Body of pancreas (tissue), 4 donors: Measurements from ENCODE around the gene ROCK2. TPM values are rescaled to one million over a fixed set of nuclear protein-coding genes. Genes with fewer than 3 reads are reported as not detected.

Experiments used
- ATAC-seq: fragments of 150-250 bp; one replicate; pipeline ENCODE4 v1.9.1; 2016
- DNase-seq, 4 donors: peaks; one replicate each; pipeline ENCODE4 v3.0.0-alpha.2; 2019
- H3K27ac ChIP-seq, 4 donors: fragments of 200-600 bp; sonication (generic); 1 replicate in 3 of 4; 2 replicates in 1 of 4; pipeline versions ENCODE4 v1.5.1 to v1.6.1; 2016 to 2019; ENCODE audit warnings: mild to moderate bottlenecking in 1 of 4, mixed read lengths in 1 of 4, moderate library complexity in 1 of 4
- H3K27me3 ChIP-seq, 2 donors: fragments of 200-600 bp; sonication (generic); one replicate each; pipeline ENCODE4 v1.6.0; 2016; ENCODE audit warnings: mild to moderate bottlenecking in 1 of 2
- H3K36me3 ChIP-seq, 2 donors: fragments of 200-600 bp; sonication (generic); replicated peaks in 1 of 2; 2 replicates each; pipeline ENCODE4 v1.5.1; 2016; ENCODE audit warnings: low read depth in 2 of 2; ENCODE audit not compliant: insufficient read depth in 1 of 2
- H3K4me1 ChIP-seq: fragments of 200-600 bp; sonication (generic); one replicate; pipeline ENCODE4 v1.6.0; 2016
- H3K4me3 ChIP-seq, 2 donors: fragments of 200-600 bp; sonication (generic); 1 replicate in 1 of 2; 2 replicates in 1 of 2; pipeline ENCODE4 v1.5.1; 2016 to 2019
- H3K9me3 ChIP-seq, 3 donors: fragments of 200-600 bp; sonication (generic); 1 replicate in 2 of 3; 2 replicates in 1 of 3; pipeline ENCODE4 v1.5.1; 2016
- CTCF ChIP-seq, 7 experiments: fragments of 450-650 bp in 4 of 7; fragments of 200-600 bp in 3 of 7; sonication (generic) in 3 of 7; IDR thresholded peaks; one replicate each; pipeline ENCODE4 v1.5.1; 2016 to 2019; ENCODE audit warnings: antibody characterized with exemption in 7 of 7
- POLR2A ChIP-seq, 3 donors: fragments of 450-650 bp; IDR thresholded peaks; one replicate each; pipeline ENCODE4 v1.6.1; 2016; ENCODE audit warnings: antibody characterized with exemption in 3 of 3, mild to moderate bottlenecking in 2 of 3
- WGBS, 2 donors: methylation state at CpG; one replicate each; pipeline ENCODE4 v1.1.5; 2017; 5-methylcytosine and 5-hydroxymethylcytosine counted together
- intact Hi-C: fragments of 100-400 bp; cut with DNase I; formaldehyde crosslinking; loops from one replicate; pipeline ENCODE4 v1.15.1; 2023
- total RNA-seq, 2 donors: library from RNA; depleted of rRNA; stranded (reverse); fragments of >200 nt; gene quantifications; one replicate each; pipeline ENCODE4 v1.1.0, GENCODE V29; 2016

Gene ROCK2
- total RNA-seq, 2 donors from 2014 or later, result 24.4 to 32.3 TPM

DNA sequence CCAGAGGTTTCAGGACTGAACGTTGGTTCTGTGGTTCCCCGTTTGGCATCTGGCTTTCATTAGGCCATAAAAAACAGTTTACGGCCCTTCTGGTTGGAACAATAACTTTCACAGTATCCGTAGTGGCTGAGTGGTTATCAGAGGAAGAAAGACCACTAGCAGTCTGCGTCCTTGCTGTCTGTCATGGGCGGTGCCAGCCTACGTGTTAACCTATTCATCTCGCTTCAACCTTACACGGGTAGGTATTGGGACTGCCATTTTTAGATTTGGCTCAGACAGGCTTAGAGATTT, 42.6 kb upstream of the ROCK2 start:
- Histone ChIP-seq H3K27me3 (no peaks in the 10 kb centered on the region), H3K4me1 (peaks cover 43% of the 10 kb centered on the region), H3K4me3 (no peak overlapping the region), H3K36me3 (no peaks in the 10 kb centered on the region), H3K27ac (no peak overlapping the region), H3K9me3 (no peaks in the 10 kb centered on the region)
- ATAC-seq, result no peak
- intact Hi-C loops, result no loop called here
- 79 to 82% methylated on average over 9 of the region's 9 CpGs for WGBS, 2 donors
- no peak for DNase-seq
- TF ChIP-seq POLR2A (IDR thresholded peaks at IDR 0.05) (no peak), CTCF (IDR thresholded peaks at IDR 0.05) (no peak)

DNA sequence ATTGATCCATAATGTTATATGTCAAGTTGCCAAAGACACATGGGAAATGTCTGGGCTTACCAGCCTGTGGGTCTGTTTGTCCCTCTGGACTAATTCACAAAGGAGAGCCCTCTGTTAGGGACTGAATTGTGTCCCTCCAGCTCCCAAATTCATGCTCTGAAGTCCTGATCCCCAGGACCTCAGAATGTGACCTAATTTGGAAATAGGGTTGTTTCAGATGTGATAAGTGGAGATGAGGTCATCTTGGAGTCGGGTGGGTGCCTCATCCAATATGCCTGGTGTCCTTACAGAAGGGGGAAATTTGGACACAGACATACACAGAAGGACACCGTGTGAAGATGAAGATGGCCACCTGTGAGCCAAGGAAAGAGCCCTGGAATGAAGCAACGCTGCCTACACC, 41.4 kb upstream of the ROCK2 start:
- TF ChIP-seq CTCF (IDR thresholded peaks at IDR 0.05) (no peak), POLR2A (IDR thresholded peaks at IDR 0.05) (no peak)
- Histone ChIP-seq H3K9me3 (no peaks in the 10 kb centered on the region), H3K4me1 (peaks cover 35% of the 10 kb centered on the region), H3K4me3 (no peak overlapping the region), H3K27ac (peak overlapping the region in 2 of 4 donors; percentile 9 to 12), H3K27me3 (no peaks in the 10 kb centered on the region), H3K36me3 (no peaks in the 10 kb centered on the region)
- DNase-seq (no peak), ATAC-seq (no peak)
- WGBS, 2 donors, result 67 to 72% methylated on average over 3 of the region's 3 CpGs
- intact Hi-C loops, result no loop called here

- ATAC-seq, result no peak
- intact Hi-C loops, result no loop called here
- Histone ChIP-seq H3K36me3 (no peaks in the 10 kb centered on the region), H3K27ac (peak overlapping the region in 1 of 4 donors; percentile 9), H3K4me3 (no peak overlapping the region), H3K27me3 (no peaks in the 10 kb centered on the region), H3K4me1 (peaks cover 32% of the 10 kb centered on the region), H3K9me3 (no peaks in the 10 kb centered on the region)
- no peak for DNase-seq
- TF ChIP-seq CTCF (IDR thresholded peaks at IDR 0.05), result no peak
- no peak for TF ChIP-seq POLR2A (IDR thresholded peaks at IDR 0.05)
- 60 to 61% methylated on average over 2 of the region's 2 CpGs for WGBS, 2 donors
Measured at GRCh38 chr2:11385216-11385615, 40.8 kb upstream of the ROCK2 start.

DNA sequence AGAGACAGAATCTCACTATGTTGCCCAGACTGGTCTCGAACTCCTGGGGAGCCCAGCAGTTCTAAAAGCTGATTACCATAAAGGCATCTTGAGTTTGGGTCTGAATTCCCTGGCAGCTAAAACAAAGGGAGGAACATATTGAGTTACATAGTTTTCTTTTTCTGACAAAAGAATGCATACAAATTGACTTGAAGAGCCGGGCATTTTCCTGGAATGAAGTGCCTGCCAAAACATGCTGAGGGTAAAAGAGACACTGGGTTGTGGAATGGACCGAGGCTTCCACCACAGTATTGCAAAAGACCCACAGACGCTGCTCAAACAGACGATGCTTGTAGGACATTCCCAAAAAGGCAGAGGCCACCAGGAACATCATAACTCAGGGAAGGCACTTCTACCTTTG, 35.1 kb upstream of the ROCK2 start:
- no peak for DNase-seq
- no peak for TF ChIP-seq CTCF (IDR thresholded peaks at IDR 0.05)
- TF ChIP-seq POLR2A (IDR thresholded peaks at IDR 0.05), result no peak
- Histone ChIP-seq H3K36me3 (no peaks in the 10 kb centered on the region), H3K27ac (peak overlapping the region in 1 of 4 donors; percentile 55), H3K27me3 (no peaks in the 10 kb centered on the region), H3K9me3 (no peaks in the 10 kb centered on the region), H3K4me3 (no peak overlapping the region), H3K4me1 (peaks cover 15% of the 10 kb centered on the region)
- ATAC-seq, result no peak
- intact Hi-C loops, result no loop called here
- 69 to 70% methylated on average over 5 of the region's 5 CpGs for WGBS, 2 donors

DNA sequence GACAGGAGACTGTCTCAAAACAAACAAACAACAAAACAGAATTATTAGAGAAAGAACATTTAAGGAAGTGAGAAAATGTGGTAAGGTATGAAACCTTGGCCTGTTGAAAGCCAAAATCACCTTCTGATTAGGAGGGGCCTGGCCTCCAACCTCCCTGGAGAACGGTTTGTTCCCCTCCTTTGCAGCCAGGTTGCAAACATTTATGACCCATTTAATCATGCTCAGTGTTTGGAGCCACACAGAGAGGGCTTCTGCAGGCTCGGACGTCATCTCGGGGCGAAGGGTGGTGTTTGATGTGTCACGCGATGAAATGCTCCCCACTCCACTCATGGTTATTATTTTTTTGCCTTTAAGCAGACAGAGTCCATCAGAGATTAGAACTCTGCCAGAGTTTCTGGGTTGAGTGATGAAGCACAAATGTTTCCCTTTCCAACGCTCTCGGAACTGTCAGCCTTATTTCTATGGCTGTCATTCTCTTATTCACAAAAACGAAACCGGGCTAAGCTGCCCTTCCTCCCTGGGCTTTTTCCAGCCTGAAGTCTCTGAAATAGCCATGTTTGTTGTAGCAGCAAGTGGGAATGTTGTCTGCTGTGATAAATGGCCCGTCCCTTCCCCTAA, 33.6 kb upstream of the ROCK2 start:
- Histone ChIP-seq H3K36me3 (no peaks in the 10 kb centered on the region), H3K4me1 (peaks cover 23% of the 10 kb centered on the region), H3K27ac (peak overlapping the region; percentile 55 to 78 (median 66)), H3K9me3 (no peaks in the 10 kb centered on the region), H3K27me3 (no peaks in the 10 kb centered on the region), H3K4me3 (no peak overlapping the region)
- TF ChIP-seq CTCF (IDR thresholded peaks at IDR 0.05), result no peak
- no peak for TF ChIP-seq POLR2A (IDR thresholded peaks at IDR 0.05)
- WGBS, 2 donors, result 58 to 69% methylated on average over 12 of the region's 12 CpGs
- intact Hi-C loops, result no loop called here
- peak; percentile 48 for ATAC-seq
- DNase-seq, result peak in 3 of 4 donors; percentile 33 to 38 (median 36)
